Endothelial cell of umbilical vein (primary cell): Measurements from ENCODE around the gene ARL5C. TPM values are rescaled to one million over a fixed set of nuclear protein-coding genes. Genes with fewer than 3 reads are reported as not detected.

ENCODE experiments used
- BruUV-seq: library from RNA; stranded (reverse); fragments of 400-500 nt; replicated peaks from 2 replicates; lab custom pipeline; 2021; lab: Mats Ljungman, UMichigan
- CTCF ChIA-PET: fragments of 300-600, 350-600 bp; sonication (Branson Sonifier 250); formaldehyde crosslinking; loops from one replicate; lab custom pipeline; 2021; ENCODE audit warnings: antibody characterized with exemption, inconsistent platforms; lab: Charles Lee
- POLR2A ChIA-PET: fragments of 300-600, 350-600 bp; sonication (Branson Sonifier 250); formaldehyde crosslinking; loops from one replicate; lab custom pipeline; 2021; ENCODE audit warnings: antibody characterized with exemption, inconsistent platforms; lab: Charles Lee
- DNase-seq: peaks from one replicate; pipeline ENCODE4 v3.0.0-alpha.2; 2011; ENCODE audit warnings: low read depth, low spot score
- FAIRE-seq: peaks from 2 replicates; lab custom pipeline; 2011; peaks lifted over from hg19 to GRCh38; lab: Jason Lieb, UNC
- H2AFZ ChIP-seq: 2 replicates; pipeline ENCODE4 v1.6.0; 2012; ENCODE audit warnings: low read depth, low read length, control low read depth, inconsistent platforms
- H3K27ac ChIP-seq: 2 replicates; pipeline ENCODE4 v1.5.1; 2011; ENCODE audit warnings: low read depth, mild to moderate bottlenecking, control low read depth, low read length, moderate library complexity; ENCODE audit not compliant: insufficient read depth
- H3K27me3 ChIP-seq, 2 experiments: 2 replicates each; pipeline versions ENCODE4 v1.6.0 to v1.6.1; 2011; ENCODE audit warnings: low read length in 2 of 2, mixed read lengths in 1 of 2; ENCODE audit not compliant: control insufficient read depth in 2 of 2, insufficient read depth in 2 of 2
- H3K36me3 ChIP-seq, 2 experiments: 2 replicates in 1 of 2; 3 replicates in 1 of 2; pipeline ENCODE4 v1.5.1; 2011; ENCODE audit warnings: low read length in 2 of 2, mild to moderate bottlenecking in 1 of 2, moderate library complexity in 1 of 2; ENCODE audit not compliant: control insufficient read depth in 2 of 2, insufficient read depth in 2 of 2; ENCODE audit errors: extremely low read depth in 1 of 2
- H3K4me1 ChIP-seq: 3 replicates; pipeline ENCODE4 v1.5.1; 2011; ENCODE audit warnings: mild to moderate bottlenecking, low read length; ENCODE audit not compliant: control insufficient read depth, insufficient read depth; ENCODE audit errors: extremely low read depth
- H3K4me2 ChIP-seq: 2 replicates; pipeline ENCODE4 v1.6.1; 2011; ENCODE audit warnings: low read length, control low read depth, mixed read lengths; ENCODE audit not compliant: insufficient read depth
- H3K4me3 ChIP-seq, 3 experiments: fragments of 200-600 bp in 1 of 3; sonication (generic), shearing (Covaris generic) in 1 of 3; replicated peaks in 1 of 3; 2 replicates each; pipeline ENCODE4 v1.5.1; 2011 to 2016; ENCODE audit warnings: control low read depth in 3 of 3, low read length in 3 of 3, mild to moderate bottlenecking in 2 of 3, inconsistent platforms in 1 of 3, low read depth in 1 of 3, moderate library complexity in 1 of 3; ENCODE audit not compliant: insufficient read depth in 1 of 3
- H3K79me2 ChIP-seq: 2 replicates; pipeline ENCODE4 v1.6.0; 2012; ENCODE audit warnings: low read length, inconsistent platforms; ENCODE audit not compliant: control insufficient read depth, insufficient read depth
- H3K9ac ChIP-seq: replicated peaks from 2 replicates; pipeline ENCODE3; 2011; ENCODE audit warnings: low read length, control low read depth; ENCODE audit not compliant: insufficient read depth; ENCODE audit errors: extremely low read depth
- H3K9me1 ChIP-seq: replicated peaks from 3 replicates; pipeline ENCODE4 v1.6.0; 2011; ENCODE audit warnings: mild to moderate bottlenecking, low read length; ENCODE audit not compliant: control insufficient read depth, insufficient read depth; ENCODE audit errors: extremely low read depth
- H3K9me3 ChIP-seq: replicated peaks from 2 replicates; pipeline ENCODE4 v1.5.1; 2012; ENCODE audit warnings: low read length, inconsistent platforms; ENCODE audit not compliant: control insufficient read depth, insufficient read depth
- H4K20me1 ChIP-seq: replicated peaks from 2 replicates; pipeline ENCODE3; 2011; ENCODE audit warnings: mild to moderate bottlenecking, low read length; ENCODE audit not compliant: control insufficient read depth, insufficient read depth; ENCODE audit errors: extremely low read depth
- CTCF ChIP-seq, 2 donors: IDR thresholded peaks; 1 replicate in 1 of 2; 2 replicates in 1 of 2; pipeline ENCODE4 v1.5.1; 2011; ENCODE audit warnings: low read length in 2 of 2, mild to moderate bottlenecking in 2 of 2, moderate library complexity in 2 of 2, control low read depth in 1 of 2, inconsistent platforms in 1 of 2, low read depth in 1 of 2; ENCODE audit not compliant: insufficient read depth in 1 of 2; ENCODE audit errors: extremely low read depth in 1 of 2
- FOS ChIP-seq: IDR thresholded peaks from 2 replicates; pipeline ENCODE4 v1.6.1; 2011; ENCODE audit warnings: mild to moderate bottlenecking, low read length, moderate library complexity, borderline replicate concordance; ENCODE audit not compliant: insufficient read depth
- GATA2 ChIP-seq: IDR thresholded peaks from 2 replicates; pipeline ENCODE4 v1.7.0; 2011; ENCODE audit warnings: low read depth, mild to moderate bottlenecking, moderate library complexity, mixed read lengths, low read length; ENCODE audit not compliant: insufficient read length, insufficient read depth
- JUN ChIP-seq: IDR thresholded peaks from 2 replicates; pipeline ENCODE4 v1.6.1; 2011; ENCODE audit warnings: borderline replicate concordance, low read depth; ENCODE audit not compliant: insufficient read length, insufficient read depth
- MYC ChIP-seq: IDR thresholded peaks from one replicate; pipeline ENCODE4 v1.6.1; 2011; ENCODE audit warnings: mild to moderate bottlenecking, low read depth, low read length
- POLR2A ChIP-seq: IDR thresholded peaks from 2 replicates; pipeline ENCODE4 v1.6.1; 2012; ENCODE audit warnings: low read depth, mild to moderate bottlenecking, control low read depth, low read length
- dilution Hi-C: fragments of 300-500 bp; cut with MboI; formaldehyde crosslinking; loops from one replicate; pipeline ENCODE4 v1.15.0; 2019; ENCODE audit warnings: low sequenced_read_pairs; ENCODE audit not compliant: extremely low pct_ligation_motif_present
- intact Hi-C: fragments of 100-400 bp; cut with micrococcal nuclease; formaldehyde crosslinking; loops from one replicate; pipeline ENCODE4 v1.10.0; 2022
- polyA plus RNA-seq, 4 experiments: library from polyadenylated mRNA; depleted of rRNA in 3 of 4; stranded (reverse) in 3 of 4; unstranded in 1 of 4; fragments of >200 nt; gene quantifications; 2 replicates each; pipeline versions ENCODE4 v1.2.1 to v1.2.3, GENCODE V29; 2011 to 2012; ENCODE audit warnings: missing spikeins in 1 of 4
- total RNA-seq: library from RNA; stranded (reverse); gene quantifications from 2 replicates; pipeline ENCODE4 v1.2.3, GENCODE V29; 2021
- TF ChIP-seq, protein P1 (sequence below): IDR thresholded peaks from 2 replicates; pipeline ENCODE4 v1.6.1; 2011; ENCODE audit not compliant: insufficient read depth, insufficient read length

The ARL5C gene
- total and polyA plus RNA-seq, 2 donors (not counting 3 experiments of a cell fraction or from before 2014, with no cell fraction given) = not detected

- intact Hi-C loops (no loop called here), dilution Hi-C loops (no loop called here)
- Histone ChIP-seq H3K4me3 (no peak overlapping the region), H3K4me2 (no peak overlapping the region), H3K9me1 (no peaks in the 10 kb centered on the region), H2AFZ (no peak overlapping the region), H3K27me3 (no peaks in the 10 kb centered on the region), H3K9ac (no peak overlapping the region), H4K20me1 (no peaks in the 10 kb centered on the region), H3K36me3 (no peaks in the 10 kb centered on the region), H3K4me1 (no peaks in the 10 kb centered on the region), H3K9me3 (no peaks in the 10 kb centered on the region), H3K27ac (no peak overlapping the region), H3K79me2 (no peaks in the 10 kb centered on the region)
- BruUV-seq = no TSS peak
- POLR2A ChIA-PET = no interaction called here
- no peak for TF ChIP-seq MYC
- TF ChIP-seq, protein P1, sequence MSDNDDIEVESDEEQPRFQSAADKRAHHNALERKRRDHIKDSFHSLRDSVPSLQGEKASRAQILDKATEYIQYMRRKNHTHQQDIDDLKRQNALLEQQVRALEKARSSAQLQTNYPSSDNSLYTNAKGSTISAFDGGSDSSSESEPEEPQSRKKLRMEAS = no peak
- TF ChIP-seq POLR2A = no peak
- TF ChIP-seq GATA2 = no peak
- no peak for TF ChIP-seq FOS
- TF ChIP-seq JUN = no peak
- TF ChIP-seq CTCF (IDR thresholded peaks at IDR 0.05; ENCODE audit: extremely low read depth in 1 of 2, insufficient read depth in 1 of 2, low read depth in 1 of 2, low read length in 2 of 2) = no peak
- FAIRE-seq = no peak
- no peak for DNase-seq
- CTCF ChIA-PET = interaction anchor here (0.9 to 2.0 kb wide), 3 partner anchors 18 to 141 kb away, joined by 3 to 5 read pairs (median 4); no protein-coding TSS in a partner anchor
Measured at GRCh38 chr17:39123627-39124026, 42.3 kb downstream of the ARL5C start.
